Panc1 (cell line): ENCODE results near the gene MAP3K13.

Source experiments
- CTCF ChIP-seq: fragments of 450-650 bp; IDR thresholded peaks from 2 replicates; pipeline ENCODE4 v1.5.1; 2017; ENCODE audit warnings: mild to moderate bottlenecking
- POLR2AphosphoS5 ChIP-seq: IDR thresholded peaks from 2 replicates; pipeline ENCODE4 v1.6.1; 2012; ENCODE audit warnings: mild to moderate bottlenecking, low read depth, low read length, moderate library complexity
- SIN3A ChIP-seq: IDR thresholded peaks from 2 replicates; pipeline ENCODE4 v1.6.1; 2012; ENCODE audit warnings: low read depth, mild to moderate bottlenecking, low read length, moderate library complexity, borderline replicate concordance; ENCODE audit not compliant: insufficient read depth
- TF ChIP-seq, protein P1 (sequence below), 2 experiments: IDR thresholded peaks; 2 replicates each; pipeline ENCODE4 v1.6.1; 2011 to 2012; ENCODE audit warnings: low read depth in 2 of 2, control low read depth in 1 of 2, low read length in 1 of 2, mild to moderate bottlenecking in 1 of 2, moderate library complexity in 1 of 2; ENCODE audit not compliant: insufficient read depth in 1 of 2

DNA sequence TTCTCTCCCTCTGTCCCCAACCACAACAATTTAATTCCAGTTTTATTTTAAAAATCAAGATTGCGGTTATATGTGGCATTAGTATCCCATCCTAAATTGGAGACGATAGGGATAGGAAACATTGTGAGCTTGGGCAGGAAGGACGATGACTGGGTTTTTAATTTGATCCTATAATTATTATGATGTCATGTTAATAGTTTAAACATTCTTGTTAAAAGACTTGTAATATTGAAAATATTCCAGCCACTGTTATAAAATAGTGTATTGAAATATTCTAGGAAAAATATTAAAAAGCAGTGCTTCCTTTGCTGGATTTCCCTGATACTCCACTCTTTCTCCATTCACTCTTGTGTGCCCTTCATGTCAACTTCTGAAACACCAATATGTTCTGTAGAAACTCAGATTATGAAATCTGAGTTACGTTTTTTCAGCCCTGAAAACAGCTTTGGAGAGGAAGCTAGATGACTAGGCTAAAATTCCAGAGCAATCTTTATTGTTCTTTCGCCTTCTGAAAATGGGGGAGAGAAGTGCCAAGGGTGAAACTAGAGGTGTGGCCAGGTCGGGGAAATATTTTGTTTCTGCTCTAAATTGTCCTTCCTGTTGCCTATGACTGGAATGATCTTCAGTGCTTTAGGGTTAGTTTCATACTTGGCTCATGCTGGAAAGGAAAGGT, 46.1 kb upstream of the MAP3K13 start:
- TF ChIP-seq CTCF (no peak), POLR2AphosphoS5 (no peak), SIN3A (no peak)
- TF ChIP-seq, protein P1, sequence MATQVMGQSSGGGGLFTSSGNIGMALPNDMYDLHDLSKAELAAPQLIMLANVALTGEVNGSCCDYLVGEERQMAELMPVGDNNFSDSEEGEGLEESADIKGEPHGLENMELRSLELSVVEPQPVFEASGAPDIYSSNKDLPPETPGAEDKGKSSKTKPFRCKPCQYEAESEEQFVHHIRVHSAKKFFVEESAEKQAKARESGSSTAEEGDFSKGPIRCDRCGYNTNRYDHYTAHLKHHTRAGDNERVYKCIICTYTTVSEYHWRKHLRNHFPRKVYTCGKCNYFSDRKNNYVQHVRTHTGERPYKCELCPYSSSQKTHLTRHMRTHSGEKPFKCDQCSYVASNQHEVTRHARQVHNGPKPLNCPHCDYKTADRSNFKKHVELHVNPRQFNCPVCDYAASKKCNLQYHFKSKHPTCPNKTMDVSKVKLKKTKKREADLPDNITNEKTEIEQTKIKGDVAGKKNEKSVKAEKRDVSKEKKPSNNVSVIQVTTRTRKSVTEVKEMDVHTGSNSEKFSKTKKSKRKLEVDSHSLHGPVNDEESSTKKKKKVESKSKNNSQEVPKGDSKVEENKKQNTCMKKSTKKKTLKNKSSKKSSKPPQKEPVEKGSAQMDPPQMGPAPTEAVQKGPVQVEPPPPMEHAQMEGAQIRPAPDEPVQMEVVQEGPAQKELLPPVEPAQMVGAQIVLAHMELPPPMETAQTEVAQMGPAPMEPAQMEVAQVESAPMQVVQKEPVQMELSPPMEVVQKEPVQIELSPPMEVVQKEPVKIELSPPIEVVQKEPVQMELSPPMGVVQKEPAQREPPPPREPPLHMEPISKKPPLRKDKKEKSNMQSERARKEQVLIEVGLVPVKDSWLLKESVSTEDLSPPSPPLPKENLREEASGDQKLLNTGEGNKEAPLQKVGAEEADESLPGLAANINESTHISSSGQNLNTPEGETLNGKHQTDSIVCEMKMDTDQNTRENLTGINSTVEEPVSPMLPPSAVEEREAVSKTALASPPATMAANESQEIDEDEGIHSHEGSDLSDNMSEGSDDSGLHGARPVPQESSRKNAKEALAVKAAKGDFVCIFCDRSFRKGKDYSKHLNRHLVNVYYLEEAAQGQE (IDR thresholded peaks at IDR 0.05; ENCODE audit: insufficient read depth in 1 of 2, low read depth in 2 of 2, low read length in 1 of 2), result no peak
